Astrocyte (in vitro differentiated cells and primary cell): ENCODE data around the gene ARVCF. TPM values are rescaled to one million over a fixed set of nuclear protein-coding genes. Genes with fewer than 3 reads are reported as not detected.

Experiments used
- DNase-seq: peaks from one replicate; pipeline ENCODE4 v3.0.0-alpha.2; 2010; ENCODE audit warnings: low read depth
- FAIRE-seq: peaks from 2 replicates; lab custom pipeline; 2011; peaks lifted over from hg19 to GRCh38; lab: Jason Lieb, UNC
- H2AFZ ChIP-seq: 2 replicates; pipeline ENCODE4 v1.6.0; 2012; ENCODE audit warnings: low read depth, low read length, inconsistent platforms
- H3K27ac ChIP-seq: 2 replicates; pipeline ENCODE4 v1.5.1; 2011; ENCODE audit warnings: low read depth, low read length, inconsistent platforms
- H3K27me3 ChIP-seq: 2 replicates; pipeline ENCODE4 v1.6.0; 2011; ENCODE audit warnings: low read length, inconsistent platforms; ENCODE audit not compliant: insufficient read depth
- H3K36me3 ChIP-seq: 2 replicates; pipeline ENCODE4 v1.5.1; 2011; ENCODE audit warnings: low read length, inconsistent platforms; ENCODE audit not compliant: insufficient read depth
- H3K4me1 ChIP-seq: 2 replicates; pipeline ENCODE4 v1.5.1; 2011; ENCODE audit warnings: low read length, inconsistent platforms; ENCODE audit not compliant: insufficient read depth
- H3K4me2 ChIP-seq: 2 replicates; pipeline ENCODE4 v1.6.0; 2012; ENCODE audit warnings: low read length, inconsistent platforms
- H3K4me3 ChIP-seq: 2 replicates; pipeline ENCODE4 v1.5.1; 2011; ENCODE audit warnings: low read depth, mild to moderate bottlenecking, low read length, inconsistent platforms; ENCODE audit not compliant: insufficient read depth
- H3K79me2 ChIP-seq: 2 replicates; pipeline ENCODE4 v1.6.0; 2012; ENCODE audit warnings: mild to moderate bottlenecking, low read length, inconsistent platforms; ENCODE audit not compliant: insufficient read depth
- H3K9ac ChIP-seq: 2 replicates; pipeline ENCODE4 v1.6.0; 2012; ENCODE audit warnings: mild to moderate bottlenecking, low read length, inconsistent platforms
- H3K9me3 ChIP-seq: 2 replicates; pipeline ENCODE4 v1.5.1; 2012; ENCODE audit warnings: low read depth, mild to moderate bottlenecking, low read length, inconsistent platforms; ENCODE audit not compliant: insufficient read depth
- H4K20me1 ChIP-seq: 2 replicates; pipeline ENCODE4 v1.6.0; 2012; ENCODE audit warnings: low read length, inconsistent platforms; ENCODE audit not compliant: insufficient read depth
- H3K27ac Mint-ChIP-seq: one replicate; pipeline ENCODE4 v1.8.0; 2021; ENCODE audit warnings: mild to moderate bottlenecking, mixed read lengths; ENCODE audit not compliant: unreplicated experiment
- H3K27me3 Mint-ChIP-seq: one replicate; pipeline ENCODE4 v1.8.0; 2021; ENCODE audit warnings: low read depth, mixed read lengths; ENCODE audit not compliant: unreplicated experiment
- H3K36me3 Mint-ChIP-seq: one replicate; pipeline ENCODE4 v1.8.0; 2021; ENCODE audit warnings: low read depth, mixed read lengths; ENCODE audit not compliant: unreplicated experiment
- H3K4me1 Mint-ChIP-seq: one replicate; pipeline ENCODE4 v1.8.0; 2021; ENCODE audit warnings: low read depth, mixed read lengths; ENCODE audit not compliant: unreplicated experiment
- H3K4me3 Mint-ChIP-seq: one replicate; pipeline ENCODE4 v1.8.0; 2021; ENCODE audit warnings: mild to moderate bottlenecking, moderate library complexity, mixed read lengths; ENCODE audit not compliant: unreplicated experiment
- H3K9me3 Mint-ChIP-seq: one replicate; pipeline ENCODE4 v1.8.0; 2021; ENCODE audit warnings: mild to moderate bottlenecking, mixed read lengths; ENCODE audit not compliant: unreplicated experiment
- CTCF ChIP-seq: IDR thresholded peaks from 2 replicates; pipeline ENCODE4 v1.5.1; 2011; ENCODE audit warnings: low read depth, mild to moderate bottlenecking, inconsistent platforms, low read length, moderate library complexity; ENCODE audit not compliant: insufficient read depth
- EZH2 ChIP-seq: IDR thresholded peaks from 2 replicates; pipeline ENCODE4 v1.6.1; 2012; ENCODE audit warnings: mild to moderate bottlenecking, low read length, inconsistent platforms; ENCODE audit not compliant: insufficient read depth
- total RNA-seq: library from RNA; stranded (reverse); gene quantifications from 2 replicates; pipeline ENCODE4 v1.2.1, GENCODE V29; 2021

Gene ARVCF
- total RNA-seq, 1 donor from 2014 or later = 17.9 TPM

- Histone ChIP-seq H3K36me3 (no peaks in the 10 kb centered on the region), H3K4me1 (no peaks in the 10 kb centered on the region), H3K9me3 (no peaks in the 10 kb centered on the region), H3K27me3 (no peaks in the 10 kb centered on the region), H3K4me3 (no peak overlapping the region), H2AFZ (no peak overlapping the region), H3K4me2 (no peak overlapping the region), H3K79me2 (no peaks in the 10 kb centered on the region), H3K27ac (no peak overlapping the region), H4K20me1 (no peaks in the 10 kb centered on the region), H3K9ac (no peak overlapping the region)
- H3K9me3 Mint-ChIP-seq = no peaks in the 10 kb centered on the region
- FAIRE-seq = no peak
- no peak overlapping the region for H3K27ac Mint-ChIP-seq
- TF ChIP-seq CTCF = no peak
- TF ChIP-seq EZH2 = no peak
- H3K27me3 Mint-ChIP-seq = peaks cover 7% of the 10 kb centered on the region
- DNase-seq = no peak
- H3K4me3 Mint-ChIP-seq = no peak overlapping the region
- no peaks in the 10 kb centered on the region for H3K4me1 Mint-ChIP-seq
- peaks cover 2% of the 10 kb centered on the region for H3K36me3 Mint-ChIP-seq
These were observed 6.9 kb downstream of the ARVCF start for GRCh38 chr22:20009582-20010306.

- no peak for FAIRE-seq
- no peaks in the 10 kb centered on the region for H3K36me3 ChIP-seq
- no peaks in the 10 kb centered on the region for H3K4me1 Mint-ChIP-seq
- H3K27ac Mint-ChIP-seq = no peak overlapping the region
- H4K20me1 ChIP-seq = no peaks in the 10 kb centered on the region
- no peak overlapping the region for H3K9ac ChIP-seq
- H3K27ac ChIP-seq = no peak overlapping the region
- H3K36me3 Mint-ChIP-seq = peaks cover 2% of the 10 kb centered on the region
- H2AFZ ChIP-seq = no peak overlapping the region
- H3K79me2 ChIP-seq = no peaks in the 10 kb centered on the region
- H3K27me3 Mint-ChIP-seq = peaks cover 7% of the 10 kb centered on the region
- no peaks in the 10 kb centered on the region for H3K27me3 ChIP-seq
- no peaks in the 10 kb centered on the region for H3K9me3 Mint-ChIP-seq
- no peak overlapping the region for H3K4me3 Mint-ChIP-seq
- H3K4me2 ChIP-seq = no peak overlapping the region
- DNase-seq = no peak
- peaks cover 2% of the 10 kb centered on the region for H3K9me3 ChIP-seq
- no peak overlapping the region for H3K4me3 ChIP-seq
- no peaks in the 10 kb centered on the region for H3K4me1 ChIP-seq
- no peak for TF ChIP-seq EZH2
- TF ChIP-seq CTCF = no peak
These were observed 7.6 kb downstream of the ARVCF start for GRCh38 chr22:20009018-20009491.
